Right renal pelvis (tissue), 4 donors: Measurements from ENCODE around the gene C11orf86. TPM values are rescaled to one million over a fixed set of nuclear protein-coding genes. Genes with fewer than 3 reads are reported as not detected.
A peak's percentile ranks its signal among the peaks of the same experiment; 100 is the strongest.

ENCODE experiments used
- DNase-seq, 4 donors: peaks; one replicate each; pipeline ENCODE4 v3.0.0-alpha.2; 2013; ENCODE audit warnings: low read depth in 4 of 4, low spot score in 3 of 4, missing footprints in 1 of 4
- polyA plus RNA-seq, 4 donors: library from polyadenylated mRNA; unstranded; fragments of 120-200 nt; gene quantifications; one replicate each; pipeline ENCODE4 v1.2.1, GENCODE V29; 2013; ENCODE audit not compliant: insufficient read length in 4 of 4

C11orf86 gene
- polyA plus RNA-seq, 4 donors = 0.17 TPM; not detected in 3

- DNase-seq = no peak
Observed at GRCh38 chr11:66964495-66964894, 10.6 kb upstream of the C11orf86 start.

- DNase-seq = no peak
Observed at GRCh38 chr11:66966351-66966750, 8.8 kb upstream of the C11orf86 start.

- no peak for DNase-seq
Observed at GRCh38 chr11:66967670-66968425, 7.3 kb upstream of the C11orf86 start.

- DNase-seq = no peak
Observed at GRCh38 chr11:66969584-66970225, 5.4 kb upstream of the C11orf86 start.

GRCh38 chr11:66970371-66970806, 4.7 kb upstream of the C11orf86 start:
- no peak for DNase-seq

- no peak for DNase-seq
Observed at GRCh38 chr11:66970807-66971442, 4.2 kb upstream of the C11orf86 start.

GRCh38 chr11:66971488-66971887, 3.6 kb upstream of the C11orf86 start:
- no peak for DNase-seq

GRCh38 chr11:66973956-66974580, 1.0 kb upstream of the C11orf86 start:
- no peak for DNase-seq

GRCh38 chr11:66975405-66976027, 412 bp downstream of the C11orf86 start:
- no peak for DNase-seq

- DNase-seq = no peak
Observed at GRCh38 chr11:66976028-66976467, 944 bp downstream of the C11orf86 start.

GRCh38 chr11:66976925-66977324, 1.8 kb downstream of the C11orf86 start:
- no peak for DNase-seq

GRCh38 chr11:66978229-66978628, 3.1 kb downstream of the C11orf86 start:
- DNase-seq = no peak

GRCh38 chr11:66978717-66979116, 3.6 kb downstream of the C11orf86 start:
- no peak for DNase-seq

GRCh38 chr11:66979336-66979980, 4.4 kb downstream of the C11orf86 start:
- DNase-seq = no peak

- peak in 1 of 4 donors; percentile 36 for DNase-seq
Observed at GRCh38 chr11:66981976-66982578, 7.0 kb downstream of the C11orf86 start.

GRCh38 chr11:66983275-66983924, 8.3 kb downstream of the C11orf86 start:
- DNase-seq = no peak

- DNase-seq = no peak
Observed at GRCh38 chr11:66985508-66986177, 10.5 kb downstream of the C11orf86 start.

GRCh38 chr11:66986178-66986545, 11.1 kb downstream of the C11orf86 start:
- no peak for DNase-seq

- DNase-seq = no peak
Observed at GRCh38 chr11:66987158-66987620, 12.1 kb downstream of the C11orf86 start.
